Measurements from ENCODE around the gene LIPT1. TPM values are rescaled to one million over a fixed set of nuclear protein-coding genes. Genes with fewer than 3 reads are reported as not detected.

LIPT1 gene
- total RNA-seq, 4 donors from 2014 or later: 6.8 to 140 (median 11.0) TPM

DNA sequence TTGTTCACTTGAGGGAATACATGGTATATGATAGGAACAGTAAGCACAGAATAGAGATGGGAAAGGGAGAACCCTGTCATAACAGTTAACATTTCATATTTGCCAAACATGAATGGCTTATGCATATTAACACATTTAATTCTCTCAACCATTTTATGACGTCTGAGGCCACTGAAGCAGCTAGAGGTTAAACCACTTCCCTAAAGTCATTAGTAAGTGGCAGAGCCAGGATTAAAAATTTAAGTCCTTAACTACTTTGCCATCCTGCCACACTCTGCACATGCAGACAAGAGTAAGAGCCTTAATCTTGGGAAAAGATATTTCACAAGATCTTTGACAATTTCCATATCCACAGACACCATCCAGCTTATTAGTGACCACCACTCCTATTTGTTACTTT, 2.1 kb downstream of the LIPT1 start:
- Histone ChIP-seq H3K4me3 (no peak overlapping the region), H3K36me3 (no peaks in the 10 kb centered on the region), H3K4me1 (no peaks in the 10 kb centered on the region), H3K9me3 (no peaks in the 10 kb centered on the region), H3K27me3 (no peaks in the 10 kb centered on the region), H3K27ac (no peak overlapping the region)
- TF ChIP-seq, protein P1, sequence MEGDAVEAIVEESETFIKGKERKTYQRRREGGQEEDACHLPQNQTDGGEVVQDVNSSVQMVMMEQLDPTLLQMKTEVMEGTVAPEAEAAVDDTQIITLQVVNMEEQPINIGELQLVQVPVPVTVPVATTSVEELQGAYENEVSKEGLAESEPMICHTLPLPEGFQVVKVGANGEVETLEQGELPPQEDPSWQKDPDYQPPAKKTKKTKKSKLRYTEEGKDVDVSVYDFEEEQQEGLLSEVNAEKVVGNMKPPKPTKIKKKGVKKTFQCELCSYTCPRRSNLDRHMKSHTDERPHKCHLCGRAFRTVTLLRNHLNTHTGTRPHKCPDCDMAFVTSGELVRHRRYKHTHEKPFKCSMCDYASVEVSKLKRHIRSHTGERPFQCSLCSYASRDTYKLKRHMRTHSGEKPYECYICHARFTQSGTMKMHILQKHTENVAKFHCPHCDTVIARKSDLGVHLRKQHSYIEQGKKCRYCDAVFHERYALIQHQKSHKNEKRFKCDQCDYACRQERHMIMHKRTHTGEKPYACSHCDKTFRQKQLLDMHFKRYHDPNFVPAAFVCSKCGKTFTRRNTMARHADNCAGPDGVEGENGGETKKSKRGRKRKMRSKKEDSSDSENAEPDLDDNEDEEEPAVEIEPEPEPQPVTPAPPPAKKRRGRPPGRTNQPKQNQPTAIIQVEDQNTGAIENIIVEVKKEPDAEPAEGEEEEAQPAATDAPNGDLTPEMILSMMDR (IDR thresholded peaks at IDR 0.05): no peak
- no peak for TF ChIP-seq POLR2A (IDR thresholded peaks at IDR 0.05)
- no peak for DNase-seq
- intact Hi-C loops (cut with DNase I; ENCODE audit: low total_unique reads): no loop called here

DNA sequence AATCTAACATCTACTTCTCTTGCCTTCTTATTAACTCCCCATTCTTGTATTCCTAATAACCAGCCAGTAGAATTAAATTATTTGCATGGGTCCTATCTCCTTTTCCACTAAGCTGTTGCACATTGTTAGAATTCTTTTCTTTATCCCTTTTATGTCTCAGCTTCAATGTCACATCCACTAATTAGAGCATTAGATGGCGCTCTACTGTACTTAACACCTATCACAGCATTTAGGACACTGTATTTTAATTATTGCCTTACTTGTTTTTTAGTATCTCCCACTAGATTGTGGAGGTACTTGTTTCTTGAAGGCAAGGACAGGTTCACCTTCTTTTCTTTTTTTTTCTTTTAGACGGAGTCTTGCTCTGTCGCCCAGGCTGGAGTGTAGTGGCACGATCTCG, 3.8 kb downstream of the LIPT1 start:
- Histone ChIP-seq H3K27me3 (no peaks in the 10 kb centered on the region), H3K4me1 (no peaks in the 10 kb centered on the region), H3K27ac (no peak overlapping the region), H3K9me3 (no peaks in the 10 kb centered on the region), H3K36me3 (no peaks in the 10 kb centered on the region), H3K4me3 (no peak overlapping the region)
- intact Hi-C loops (cut with DNase I; ENCODE audit: low total_unique reads): no loop called here
- DNase-seq: no peak
- TF ChIP-seq POLR2A (IDR thresholded peaks at IDR 0.05): no peak
- TF ChIP-seq, protein P1 (IDR thresholded peaks at IDR 0.05): no peak

DNA sequence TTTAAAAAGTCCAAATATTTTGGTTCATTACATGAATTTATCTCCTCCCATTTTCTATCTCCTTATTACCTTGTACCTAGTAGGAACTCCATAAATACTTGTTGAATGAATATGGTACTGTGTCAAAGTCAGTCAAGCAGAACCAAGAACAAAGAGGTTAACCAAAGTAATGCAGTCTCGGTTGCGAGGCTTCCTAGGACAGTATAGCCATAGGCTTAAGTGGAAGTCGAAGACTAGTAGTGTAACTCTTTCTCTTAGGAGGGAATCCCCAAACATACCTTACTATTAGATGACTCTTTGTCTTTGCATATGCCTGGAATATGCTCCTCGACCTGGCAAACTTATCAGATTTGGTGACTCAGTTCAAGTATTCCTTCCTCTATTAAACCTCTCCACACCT, 4.8 kb downstream of the LIPT1 start:
- H3K27ac ChIP-seq: no peak overlapping the region
- no peaks in the 10 kb centered on the region for H3K36me3 ChIP-seq
- no peaks in the 10 kb centered on the region for H3K9me3 ChIP-seq
- no peak overlapping the region for H3K4me3 ChIP-seq
- no peaks in the 10 kb centered on the region for H3K4me1 ChIP-seq
- intact Hi-C loops (cut with DNase I; ENCODE audit: low total_unique reads): no loop called here
- DNase-seq: no peak
- no peaks in the 10 kb centered on the region for H3K27me3 ChIP-seq
- TF ChIP-seq, protein P1 (IDR thresholded peaks at IDR 0.05): no peak
- no peak for TF ChIP-seq POLR2A (IDR thresholded peaks at IDR 0.05)

DNA sequence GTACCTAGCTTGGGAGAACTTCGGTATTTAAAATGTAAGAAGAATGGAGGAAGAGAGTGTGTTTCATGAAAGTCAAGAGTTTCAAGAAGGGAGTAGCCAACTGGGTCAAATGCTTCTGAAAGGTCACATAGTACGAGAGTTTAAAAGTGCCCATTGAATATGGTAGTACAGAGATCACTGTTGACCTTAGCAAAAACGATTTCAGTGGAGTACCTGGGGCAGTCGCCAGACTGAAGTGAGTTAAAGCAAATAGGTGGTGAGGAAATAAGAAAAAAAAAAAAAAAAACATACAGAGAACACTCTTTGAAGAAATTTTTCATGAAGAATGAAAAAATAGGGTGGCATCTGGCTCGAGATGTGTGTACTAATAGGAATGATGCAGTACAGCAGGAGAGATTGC, 11.5 kb downstream of the LIPT1 start:
- H3K4me1 ChIP-seq: no peaks in the 10 kb centered on the region
- TF ChIP-seq, protein P1 (IDR thresholded peaks at IDR 0.05): no peak
- no peak for TF ChIP-seq POLR2A (IDR thresholded peaks at IDR 0.05)
- H3K4me3 ChIP-seq: no peak overlapping the region
- H3K27me3 ChIP-seq: no peaks in the 10 kb centered on the region
- intact Hi-C loops (cut with DNase I; ENCODE audit: low total_unique reads): no loop called here
- no peaks in the 10 kb centered on the region for H3K9me3 ChIP-seq
- no peak overlapping the region for H3K27ac ChIP-seq
- no peak for DNase-seq
- H3K36me3 ChIP-seq: peaks cover 0 to 2% of the 10 kb centered on the region in 2 donors

DNA sequence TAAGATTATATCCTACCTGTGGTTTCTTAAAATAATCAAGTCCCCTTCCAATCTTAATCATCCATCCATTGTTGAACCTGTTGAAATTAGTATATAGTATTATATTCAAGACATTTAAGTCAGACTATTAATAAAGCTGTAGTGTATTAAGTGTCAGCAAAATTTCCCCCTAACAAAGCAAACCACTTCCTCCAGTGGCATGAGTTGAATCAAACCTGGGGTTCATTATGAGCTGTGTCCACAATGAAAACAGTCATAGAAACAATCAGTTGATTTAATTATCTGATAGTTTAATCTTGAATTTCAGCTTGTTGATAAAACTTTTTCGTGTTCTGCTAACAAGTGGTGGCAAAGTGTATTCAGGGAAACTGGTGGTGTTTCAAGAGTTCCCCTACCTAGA, 14.8 kb downstream of the LIPT1 start:
- peaks cover 0 to 2% of the 10 kb centered on the region in 2 donors for H3K36me3 ChIP-seq
- H3K4me3 ChIP-seq: no peak overlapping the region
- no peak overlapping the region for H3K27ac ChIP-seq
- intact Hi-C loops (cut with DNase I; ENCODE audit: low total_unique reads): no loop called here
- H3K27me3 ChIP-seq: no peaks in the 10 kb centered on the region
- no peak for DNase-seq
- TF ChIP-seq, protein P1 (IDR thresholded peaks at IDR 0.05): no peak
- TF ChIP-seq POLR2A (IDR thresholded peaks at IDR 0.05): no peak
- H3K4me1 ChIP-seq: no peaks in the 10 kb centered on the region
- H3K9me3 ChIP-seq: no peaks in the 10 kb centered on the region
